CD4-positive, CD25-positive, alpha-beta regulatory T cell (primary cell): ENCODE results near the gene CRYBG2. TPM values are rescaled to one million over a fixed set of nuclear protein-coding genes. Genes with fewer than 3 reads are reported as not detected.
"Not testable (repeated sequence)": the region's sequence is repeated elsewhere in the genome, so short reads cannot be mapped to it uniquely, and the experiment has no call there.

Source experiments
- ATAC-seq, 2 donors: fragments of 150-1000 bp; cut with Tn5 transposase; one replicate each; pipeline ENCODE4 v1.10.0; 2021; ENCODE audit warnings: low read depth in 2 of 2, moderate number of reproducible peaks in 2 of 2, moderate library complexity in 1 of 2
- DNase-seq, 3 donors: peaks; one replicate each; pipeline versions ENCODE4 v3.0.0 to v3.0.0-alpha.2; 2012 to 2022; ENCODE audit warnings: mixed read lengths in 1 of 3
- H3K27ac ChIP-seq: one replicate; pipeline ENCODE4 v1.7.0; 2013; ENCODE audit warnings: mild to moderate bottlenecking, low read length; ENCODE audit not compliant: insufficient read depth, poor library complexity, severe bottlenecking
- H3K27me3 ChIP-seq: one replicate; pipeline ENCODE4 v1.7.0; 2013; ENCODE audit warnings: low read length; ENCODE audit not compliant: control insufficient read depth, insufficient read depth
- H3K36me3 ChIP-seq: one replicate; pipeline ENCODE4 v1.7.0; 2013; ENCODE audit warnings: mild to moderate bottlenecking, low read length, moderate library complexity; ENCODE audit not compliant: control insufficient read depth, insufficient read depth
- H3K4me1 ChIP-seq: 2 replicates; pipeline ENCODE4 v1.7.0; 2013; ENCODE audit warnings: mild to moderate bottlenecking, low read length; ENCODE audit not compliant: insufficient read depth, control insufficient read depth, poor library complexity, severe bottlenecking
- H3K4me3 ChIP-seq: one replicate; pipeline ENCODE4 v1.7.0; 2013; ENCODE audit warnings: low read depth, mild to moderate bottlenecking, low read length, moderate library complexity
- H3K9me3 ChIP-seq, 2 experiments: 1 replicate in 1 of 2; 2 replicates in 1 of 2; pipeline ENCODE4 v1.7.0; 2013; ENCODE audit warnings: low read length in 2 of 2, mild to moderate bottlenecking in 1 of 2, moderate library complexity in 1 of 2; ENCODE audit not compliant: control insufficient read depth in 2 of 2
- H3K27ac Mint-ChIP-seq, 3 donors: one replicate each; pipeline ENCODE4 v1.8.0; 2020 to 2022; ENCODE audit warnings: mild to moderate bottlenecking in 3 of 3, mixed read lengths in 3 of 3, moderate library complexity in 2 of 3
- H3K27me3 Mint-ChIP-seq: one replicate; pipeline ENCODE4 v1.8.0; 2022; ENCODE audit warnings: mild to moderate bottlenecking, mixed read lengths
- H3K36me3 Mint-ChIP-seq: one replicate; pipeline ENCODE4 v1.8.0; 2020; ENCODE audit warnings: mixed read lengths
- H3K4me1 Mint-ChIP-seq, 4 donors: one replicate each; pipeline ENCODE4 v1.8.0; 2020 to 2022; ENCODE audit warnings: mixed read lengths in 4 of 4, mild to moderate bottlenecking in 1 of 4
- H3K4me3 Mint-ChIP-seq, 4 donors: one replicate each; pipeline ENCODE4 v1.8.0; 2020 to 2022; ENCODE audit warnings: mild to moderate bottlenecking in 4 of 4, mixed read lengths in 4 of 4, moderate library complexity in 3 of 4
- H3K9me3 Mint-ChIP-seq, 7 donors: one replicate each; pipeline ENCODE4 v1.8.0; 2020 to 2022; ENCODE audit warnings: mixed read lengths in 7 of 7, mild to moderate bottlenecking in 3 of 7, moderate library complexity in 2 of 7
- polyA plus RNA-seq, 4 donors: library from polyadenylated mRNA; unstranded; fragments of 300-500 nt; fragmentation: Illumina TruSeq; gene quantifications; one replicate each; pipeline ENCODE4 v1.2.3, GENCODE V29; 2021
- total RNA-seq: library from RNA; stranded (reverse); gene quantifications from one replicate; pipeline ENCODE4 v1.2.3, GENCODE V29; 2022

CRYBG2 gene
- total and polyA plus RNA-seq, 5 donors from 2014 or later, result 1.0 to 2.3 (median 1.7) TPM; not detected in 1

DNA sequence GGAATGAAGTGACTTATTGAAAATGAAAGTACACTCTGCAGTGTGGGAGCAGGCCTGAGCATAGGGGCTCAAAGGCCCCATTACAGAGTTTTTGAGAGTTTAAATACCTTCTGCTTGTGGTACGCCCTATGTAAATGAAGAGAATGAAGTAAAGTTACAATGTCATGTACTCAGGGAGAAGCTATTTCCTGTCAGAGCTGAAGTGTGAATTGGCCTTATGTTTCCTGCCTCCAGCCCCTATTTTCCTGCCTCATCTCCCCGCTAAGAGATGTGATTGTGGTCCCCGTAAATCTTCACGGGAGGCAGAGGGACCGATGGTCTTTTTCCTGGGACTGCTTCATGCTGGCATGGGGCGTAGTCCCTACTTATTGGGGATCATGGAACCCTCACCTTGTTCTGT, 21.2 kb upstream of the CRYBG2 start:
- Histone ChIP-seq H3K4me1 (peaks cover 96% of the 10 kb centered on the region), H3K27ac (peak overlapping the region; percentile 34), H3K36me3 (no peaks in the 10 kb centered on the region), H3K9me3 (no peaks in the 10 kb centered on the region), H3K4me3 (peak overlapping the region; percentile 50), H3K27me3 (no peaks in the 10 kb centered on the region)
- Mint-ChIP-seq H3K4me3 (peak overlapping the region; percentile 63 to 89 (median 73)), H3K36me3 (peaks cover 5% of the 10 kb centered on the region), H3K27me3 (no peaks in the 10 kb centered on the region), H3K27ac (peak overlapping the region; percentile 90 to 96 (median 90)), H3K9me3 (peaks cover 0 to 3% (median 0%) of the 10 kb centered on the region in 7 donors), H3K4me1 (peaks cover 45 to 97% (median 73%) of the 10 kb centered on the region in 4 donors)
- no peak for ATAC-seq
- DNase-seq, result peak in 1 of 3 donors; percentile 70

DNA sequence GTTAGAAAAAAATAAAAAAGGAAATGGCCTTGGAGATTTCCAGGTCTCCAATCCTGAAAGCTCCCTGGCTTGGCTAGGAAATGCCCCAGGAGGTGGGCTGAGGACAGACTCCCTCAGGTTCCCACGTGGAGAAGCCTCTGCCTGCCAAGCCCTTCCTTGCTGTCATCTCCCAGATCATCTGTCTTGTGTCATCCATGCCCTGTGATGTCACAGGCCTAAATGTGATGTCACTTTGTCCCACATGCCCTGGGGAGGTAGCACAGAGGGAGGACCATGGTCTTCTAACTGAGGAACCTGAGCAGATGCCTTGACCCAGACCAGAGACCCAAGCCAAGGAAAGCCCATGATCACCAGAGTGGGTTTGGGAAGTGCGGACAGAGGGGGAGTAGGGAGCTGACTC, 20.4 kb upstream of the CRYBG2 start:
- not testable (repeated sequence) for H3K9me3 Mint-ChIP-seq, H3K27me3 Mint-ChIP-seq, H3K36me3 ChIP-seq, H3K9me3 ChIP-seq, H3K27me3 ChIP-seq, H3K36me3 Mint-ChIP-seq, DNase-seq, ATAC-seq
- peaks cover 95% of the 10 kb centered on the region for H3K4me1 ChIP-seq
- peak overlapping the region; percentile 50 for H3K4me3 ChIP-seq
- Mint-ChIP-seq H3K27ac (peak overlapping the region; percentile 90 to 96 (median 95)), H3K4me1 (peaks cover 45 to 98% (median 74%) of the 10 kb centered on the region in 4 donors), H3K4me3 (peak overlapping the region; percentile 48 to 89 (median 70))
- H3K27ac ChIP-seq, result peak overlapping the region; percentile 56

DNA sequence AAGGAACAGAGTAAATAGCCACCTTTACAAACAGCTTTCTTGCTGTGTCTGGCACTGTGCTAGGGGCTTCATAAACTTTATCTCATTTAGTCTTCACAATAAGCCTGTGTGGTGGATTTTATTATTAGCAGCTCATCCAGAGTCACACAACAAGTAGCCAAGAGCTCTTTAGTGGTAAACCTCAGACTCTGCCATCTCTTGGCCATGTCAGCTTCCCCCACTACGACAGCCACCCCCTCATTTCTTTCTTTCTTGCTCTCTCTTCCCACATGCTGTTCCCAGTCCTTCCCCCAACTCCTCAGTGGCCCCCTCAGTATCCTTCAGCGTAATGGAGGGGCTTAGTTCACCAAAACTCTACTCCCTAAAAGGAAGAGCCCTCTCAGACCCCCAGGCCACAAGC, 19.9 kb upstream of the CRYBG2 start:
- Histone ChIP-seq H3K4me1 (peaks cover 90% of the 10 kb centered on the region), H3K36me3 (no peaks in the 10 kb centered on the region), H3K4me3 (peak overlapping the region; percentile 34), H3K9me3 (no peaks in the 10 kb centered on the region), H3K27ac (peak overlapping the region; percentile 56), H3K27me3 (no peaks in the 10 kb centered on the region)
- Mint-ChIP-seq H3K27me3 (no peaks in the 10 kb centered on the region), H3K36me3 (peaks cover 5% of the 10 kb centered on the region), H3K27ac (peak overlapping the region; percentile 90 to 96 (median 95)), H3K9me3 (peaks cover 0 to 3% (median 0%) of the 10 kb centered on the region in 7 donors), H3K4me3 (peak overlapping the region; percentile 44 to 81 (median 70)), H3K4me1 (peaks cover 45 to 93% (median 71%) of the 10 kb centered on the region in 4 donors)
- no peak for ATAC-seq
- DNase-seq, result no peak

DNA sequence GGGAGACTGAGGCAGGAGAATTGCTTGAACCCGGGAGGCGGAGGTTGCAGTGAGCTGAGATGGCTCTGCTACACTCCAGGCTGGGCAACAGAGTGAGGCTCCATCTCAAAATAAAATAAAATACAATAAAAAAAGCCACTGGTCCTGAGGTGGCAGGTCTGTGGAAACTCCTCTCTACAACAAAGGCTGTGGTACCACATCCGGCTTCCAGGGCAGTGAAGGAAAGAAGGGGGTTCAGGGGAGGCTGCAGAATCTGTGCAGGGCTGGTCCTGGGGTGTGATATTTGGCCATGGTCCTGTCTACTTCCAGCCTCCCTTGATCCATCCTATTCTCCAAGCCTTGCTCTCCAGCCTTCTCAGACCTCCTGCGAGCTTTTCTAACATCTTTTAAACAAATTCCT, 19.4 kb upstream of the CRYBG2 start:
- peak overlapping the region; percentile 51 to 81 (median 70) for H3K4me3 Mint-ChIP-seq
- Histone ChIP-seq H3K36me3 (no peaks in the 10 kb centered on the region), H3K4me1 (peaks cover 84% of the 10 kb centered on the region), H3K27ac (peak overlapping the region; percentile 50), H3K9me3 (no peaks in the 10 kb centered on the region), H3K27me3 (no peaks in the 10 kb centered on the region), H3K4me3 (peak overlapping the region; percentile 34)
- peaks cover 41 to 92% (median 69%) of the 10 kb centered on the region in 4 donors for H3K4me1 Mint-ChIP-seq
- H3K27ac Mint-ChIP-seq, result peak overlapping the region; percentile 90 to 96 (median 95)
- DNase-seq (peak in 2 of 3 donors; percentile 60 to 79), ATAC-seq (peak; percentile 54 to 66)
- no peaks in the 10 kb centered on the region for H3K27me3 Mint-ChIP-seq
- peaks cover 5% of the 10 kb centered on the region for H3K36me3 Mint-ChIP-seq
- H3K9me3 Mint-ChIP-seq, result peaks cover 0 to 3% (median 0%) of the 10 kb centered on the region in 7 donors

DNA sequence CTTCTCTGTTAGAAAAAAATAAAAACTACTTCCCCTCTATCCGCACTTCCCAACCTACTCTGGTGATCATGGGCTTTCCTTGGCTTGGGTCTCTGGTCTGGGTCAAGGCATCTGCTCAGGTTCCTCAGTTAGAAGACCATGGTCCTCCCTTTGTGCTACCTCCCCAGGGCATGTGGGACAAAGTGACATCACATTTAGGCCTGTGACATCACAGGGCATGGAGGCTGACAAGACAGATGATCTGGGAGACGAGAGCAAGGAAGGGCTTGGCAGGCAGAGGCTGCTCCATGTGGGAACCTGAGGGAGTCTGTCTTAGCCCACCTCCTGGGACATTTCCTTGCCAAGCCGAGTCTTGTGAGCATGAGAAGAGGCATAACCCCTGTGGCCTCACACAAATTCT, 18.7 kb upstream of the CRYBG2 start, which contains the start of gene ZNF683:
Gene ZNF683, minus strand, starts transcription at position 140 of the 400 bp plus-strand sequence. CDS start 4,179 bp downstream, outside the sequence.
- H3K4me3 Mint-ChIP-seq, result peak within 1 kb of the TSS; percentile 63 to 81 (median 77)
- not testable (repeated sequence) for H3K36me3 ChIP-seq, H3K9me3 Mint-ChIP-seq, H3K27me3 Mint-ChIP-seq, H3K36me3 Mint-ChIP-seq, H3K9me3 ChIP-seq, ATAC-seq, DNase-seq, H3K27me3 ChIP-seq
- H3K4me3 ChIP-seq, result peak within 1 kb of the TSS; percentile 34
- peak within 1 kb of the TSS; percentile 50 for H3K27ac ChIP-seq
- peaks cover 78% of the 10 kb centered on the region for H3K4me1 ChIP-seq
- peak within 1 kb of the TSS; percentile 92 to 96 (median 95) for H3K27ac Mint-ChIP-seq
- H3K4me1 Mint-ChIP-seq, result peaks cover 37 to 91% (median 66%) of the 10 kb centered on the region in 4 donors

DNA sequence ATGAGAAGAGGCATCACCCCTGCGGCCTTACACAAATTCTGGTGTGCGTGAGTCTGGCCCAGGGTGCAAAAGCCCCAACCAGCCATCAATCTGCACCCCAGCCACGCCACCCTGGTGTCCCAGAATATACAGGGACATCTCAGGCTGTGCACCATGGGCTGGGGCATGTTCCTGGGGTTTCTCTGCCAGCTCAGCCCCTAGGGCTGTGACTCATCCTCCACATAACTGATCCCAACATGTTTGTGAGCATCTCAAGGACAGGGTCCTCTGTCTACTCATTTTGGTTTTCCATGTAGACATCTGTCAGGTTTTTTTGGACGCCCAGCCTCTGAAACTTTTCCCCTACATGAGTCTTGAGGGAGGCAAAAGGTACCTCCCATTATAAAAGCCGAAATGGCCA, 18.1 kb upstream of the CRYBG2 start:
- H3K4me3 Mint-ChIP-seq, result peak overlapping the region in 3 of 4 donors; percentile 63 to 78 (median 76)
- H3K36me3 Mint-ChIP-seq, result peaks cover 5% of the 10 kb centered on the region
- no peak for ATAC-seq
- Histone ChIP-seq H3K9me3 (no peaks in the 10 kb centered on the region), H3K27me3 (no peaks in the 10 kb centered on the region), H3K4me1 (peaks cover 72% of the 10 kb centered on the region), H3K36me3 (no peaks in the 10 kb centered on the region), H3K27ac (peak overlapping the region; percentile 50), H3K4me3 (peak overlapping the region; percentile 13)
- H3K4me1 Mint-ChIP-seq, result peaks cover 32 to 86% (median 60%) of the 10 kb centered on the region in 4 donors
- H3K9me3 Mint-ChIP-seq, result peaks cover 0 to 3% (median 0%) of the 10 kb centered on the region in 7 donors
- peak overlapping the region; percentile 92 to 96 (median 95) for H3K27ac Mint-ChIP-seq
- DNase-seq, result no peak
- H3K27me3 Mint-ChIP-seq, result no peaks in the 10 kb centered on the region

DNA sequence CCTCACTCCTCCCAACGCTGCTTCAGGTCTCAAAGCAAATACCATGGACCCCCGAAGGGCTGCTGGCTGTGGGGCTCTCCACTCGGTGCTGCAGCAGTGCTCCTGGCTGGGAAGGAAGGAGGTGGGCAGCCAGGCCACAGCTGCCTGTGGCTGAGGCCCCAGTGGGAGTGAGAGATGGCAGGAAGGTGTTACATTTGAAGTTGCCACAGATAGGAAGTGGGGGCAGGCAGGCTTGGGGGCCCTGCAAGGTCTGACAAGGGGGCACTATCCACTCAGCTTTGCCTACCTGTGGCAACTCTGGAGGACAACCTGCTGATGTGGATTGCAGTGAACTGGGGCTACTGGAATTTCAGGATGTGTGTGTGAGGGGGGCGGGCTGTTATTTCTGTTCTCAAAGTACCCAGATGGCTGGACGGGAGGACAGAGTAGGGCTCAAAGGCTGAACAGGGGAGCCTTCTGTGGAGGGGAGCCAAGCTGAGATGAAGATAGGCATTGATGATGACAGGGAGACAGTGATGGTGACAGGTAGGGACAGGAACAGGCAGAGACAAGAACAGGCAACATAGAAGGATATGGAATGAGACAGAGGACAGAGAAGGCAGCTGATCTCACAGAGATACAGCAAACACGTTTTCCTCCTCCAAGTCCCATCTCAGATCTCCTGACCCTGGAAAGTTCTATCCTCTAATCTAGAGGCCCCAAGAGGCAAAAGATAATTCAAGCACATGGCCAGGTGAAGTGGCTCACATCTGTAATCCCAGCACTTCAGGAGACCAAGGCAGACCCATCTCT, 16.9 kb upstream of the CRYBG2 start:
- DNase-seq (no peak), ATAC-seq (no peak)
- peak overlapping the region; percentile 22 to 83 (median 63) for H3K4me3 Mint-ChIP-seq
- H3K27ac Mint-ChIP-seq, result peak overlapping the region; percentile 93 to 98 (median 94)
- peaks cover 0 to 3% (median 0%) of the 10 kb centered on the region in 7 donors for H3K9me3 Mint-ChIP-seq
- H3K4me1 Mint-ChIP-seq, result peaks cover 25 to 73% (median 49%) of the 10 kb centered on the region in 4 donors
- Histone ChIP-seq H3K4me1 (peaks cover 64% of the 10 kb centered on the region), H3K9me3 (no peaks in the 10 kb centered on the region), H3K27ac (peak overlapping the region; percentile 18), H3K4me3 (no peak overlapping the region), H3K27me3 (no peaks in the 10 kb centered on the region), H3K36me3 (no peaks in the 10 kb centered on the region)
- peaks cover 5% of the 10 kb centered on the region for H3K36me3 Mint-ChIP-seq
- no peaks in the 10 kb centered on the region for H3K27me3 Mint-ChIP-seq
